ENCODE results near the gene SBDS. TPM values are rescaled to one million over a fixed set of nuclear protein-coding genes. Genes with fewer than 3 reads are reported as not detected.
"Not testable (repeated sequence)": the region's sequence is repeated elsewhere in the genome, so short reads cannot be mapped to it uniquely, and the experiment has no call there.

Gene SBDS
- 10 to 100 TPM; 37.9 to 52.1 TPM for total RNA-seq

DNA sequence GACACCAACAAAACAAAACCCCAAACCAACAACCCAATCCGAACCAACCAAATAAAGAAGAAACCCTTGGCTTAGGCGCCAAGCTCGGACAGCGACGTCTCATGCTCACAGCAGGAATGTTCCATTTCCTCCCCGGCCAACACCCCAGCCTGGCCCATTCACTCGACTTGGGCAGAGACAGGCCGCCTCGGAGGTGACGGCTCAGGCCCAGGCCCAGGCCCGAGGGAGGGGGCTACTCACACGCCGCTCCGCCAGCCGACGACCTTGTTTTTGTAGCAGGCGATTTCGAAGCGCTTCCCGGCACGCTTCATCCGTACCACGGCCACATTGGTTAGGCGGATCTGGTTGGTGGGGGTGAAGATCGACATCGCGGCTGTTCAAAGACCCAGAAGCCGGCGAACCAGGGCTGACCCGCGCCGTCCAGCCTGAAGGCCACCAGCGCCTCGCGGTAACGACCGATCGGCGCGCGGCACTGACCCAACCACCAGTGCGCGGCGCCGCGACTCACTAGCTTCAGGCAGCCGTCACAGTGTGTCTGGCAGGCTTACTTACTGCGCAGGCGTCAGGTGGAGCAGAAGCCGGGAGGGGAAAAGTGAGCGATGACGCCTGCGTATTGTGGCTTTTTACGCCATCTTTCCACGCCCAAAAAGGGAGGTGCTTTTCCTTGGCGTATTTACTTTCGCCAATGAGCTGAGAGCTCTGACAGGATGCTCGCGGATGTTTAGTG, at the start of gene SBDS:
Gene SBDS (minus strand): TSS at position 537 of the 727 bp plus-strand sequence. CDS start 169 bp downstream, at position 368.
- DNase-seq, result peak; percentile 96 to 98 (median 96)
- peak; percentile 86 for ATAC-seq
- intact Hi-C loops (cut with DNase I); H3K27me3 ChIP-seq; H3K36me3 ChIP-seq (replicated peaks in 1 of 2; ENCODE audit: insufficient read depth in 1 of 2, low read depth in 2 of 2); H3K9me3 ChIP-seq: not testable (repeated sequence)
- Histone ChIP-seq H3K4me1 (peaks cover 18% of the 10 kb centered on the region), H3K27ac (peak within 1 kb of the TSS; percentile 90 to 100 (median 98)), H3K4me3 (peak within 1 kb of the TSS; percentile 62 to 67)
- TF ChIP-seq POLR2A (IDR thresholded peaks at IDR 0.05) (peak; percentile 99), CTCF (IDR thresholded peaks at IDR 0.05) (peak in 1 of 7 experiments; percentile 11)
- 0% methylated on average over 29 to 59 of the region's 59 CpGs for WGBS, 2 donors

- intact Hi-C loops (cut with DNase I); DNase-seq; ATAC-seq; H3K4me3 ChIP-seq; H3K27me3 ChIP-seq; H3K9me3 ChIP-seq; H3K36me3 ChIP-seq (replicated peaks in 1 of 2; ENCODE audit: insufficient read depth in 1 of 2, low read depth in 2 of 2); H3K4me1 ChIP-seq: not testable (repeated sequence)
- H3K27ac ChIP-seq, result peak overlapping the region in 1 of 4 donors; percentile 39
- 95 to 99% methylated on average over 4 of the region's 4 CpGs for WGBS, 2 donors
Observed at GRCh38 chr7:67043559-67043930, 48.2 kb upstream of the SBDS start.

DNA sequence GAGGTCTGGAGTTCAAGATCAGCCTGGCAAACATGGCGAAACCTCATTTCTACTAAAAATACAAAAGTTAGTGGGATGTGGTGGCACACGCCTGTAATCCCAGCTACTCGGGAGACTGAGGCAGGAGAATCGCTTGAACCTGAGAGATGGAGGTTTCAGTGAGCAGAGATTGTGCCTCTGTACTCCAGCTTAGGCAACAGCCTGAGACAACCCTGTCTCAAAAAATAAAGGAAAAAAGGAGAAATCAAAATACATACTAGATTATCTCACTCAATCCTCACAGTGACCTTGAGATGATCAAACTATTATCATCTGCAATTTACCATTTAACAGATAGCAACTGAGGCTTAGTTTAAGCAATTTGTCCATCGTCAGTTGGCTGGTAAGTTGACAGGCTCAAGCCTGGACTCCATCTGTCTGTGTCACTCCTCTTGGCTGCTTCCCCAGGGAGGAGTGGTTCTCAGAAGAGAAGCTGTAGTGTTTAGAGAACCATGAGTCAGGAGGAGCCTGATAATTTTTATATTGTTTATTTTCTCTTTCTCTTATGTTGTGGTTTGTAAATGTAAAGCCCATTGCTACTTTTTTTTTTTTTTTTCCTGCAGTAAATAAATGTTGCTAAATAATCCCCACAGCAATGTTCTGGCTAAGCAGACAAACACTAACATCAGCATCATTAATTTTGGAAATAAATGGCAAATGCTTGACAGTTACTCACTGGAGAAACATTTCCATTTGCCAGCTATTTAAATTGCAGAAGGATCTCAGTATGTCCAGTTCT, 47.6 kb upstream of the SBDS start:
- H3K27me3 ChIP-seq; H3K9me3 ChIP-seq; H3K4me1 ChIP-seq; intact Hi-C loops (cut with DNase I); H3K36me3 ChIP-seq (replicated peaks in 1 of 2; ENCODE audit: insufficient read depth in 1 of 2, low read depth in 2 of 2); H3K4me3 ChIP-seq: not testable (repeated sequence)
- peak overlapping the region in 1 of 4 donors; percentile 39 for H3K27ac ChIP-seq
- ATAC-seq (peak; percentile 56), DNase-seq (peak; percentile 16 to 49 (median 42))
- 65 to 70% methylated on average over 5 of the region's 5 CpGs for WGBS, 2 donors

DNA sequence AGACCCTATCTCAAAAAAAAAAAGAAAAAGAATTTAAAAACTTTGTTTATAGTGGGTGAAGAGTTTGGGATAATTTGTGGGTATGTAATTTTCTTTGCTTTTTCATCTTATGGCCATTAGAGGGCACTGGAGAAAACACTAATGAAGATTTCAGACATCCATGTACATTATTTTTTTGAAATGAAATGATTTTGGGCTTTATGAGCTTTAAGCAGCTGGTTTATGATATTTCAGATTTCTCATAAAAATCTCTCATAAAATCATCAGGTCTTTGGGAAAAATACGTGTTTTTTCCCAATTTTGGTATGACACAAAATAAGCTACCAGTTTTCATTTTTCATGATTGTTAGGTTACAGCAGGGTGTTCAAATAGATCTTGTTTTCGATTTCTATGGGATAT, 45.4 kb upstream of the SBDS start:
- H3K4me3 ChIP-seq; intact Hi-C loops (cut with DNase I); DNase-seq; H3K27me3 ChIP-seq; H3K36me3 ChIP-seq (replicated peaks in 1 of 2; ENCODE audit: insufficient read depth in 1 of 2, low read depth in 2 of 2); H3K27ac ChIP-seq; H3K4me1 ChIP-seq; ATAC-seq; H3K9me3 ChIP-seq: not testable (repeated sequence)
- WGBS, 2 donors, result 33 to 37% methylated on average over 2 of the region's 2 CpGs
- peak in 5 of 7 experiments; percentile 6 to 28 (median 23) for TF ChIP-seq CTCF (IDR thresholded peaks at IDR 0.05)

DNA sequence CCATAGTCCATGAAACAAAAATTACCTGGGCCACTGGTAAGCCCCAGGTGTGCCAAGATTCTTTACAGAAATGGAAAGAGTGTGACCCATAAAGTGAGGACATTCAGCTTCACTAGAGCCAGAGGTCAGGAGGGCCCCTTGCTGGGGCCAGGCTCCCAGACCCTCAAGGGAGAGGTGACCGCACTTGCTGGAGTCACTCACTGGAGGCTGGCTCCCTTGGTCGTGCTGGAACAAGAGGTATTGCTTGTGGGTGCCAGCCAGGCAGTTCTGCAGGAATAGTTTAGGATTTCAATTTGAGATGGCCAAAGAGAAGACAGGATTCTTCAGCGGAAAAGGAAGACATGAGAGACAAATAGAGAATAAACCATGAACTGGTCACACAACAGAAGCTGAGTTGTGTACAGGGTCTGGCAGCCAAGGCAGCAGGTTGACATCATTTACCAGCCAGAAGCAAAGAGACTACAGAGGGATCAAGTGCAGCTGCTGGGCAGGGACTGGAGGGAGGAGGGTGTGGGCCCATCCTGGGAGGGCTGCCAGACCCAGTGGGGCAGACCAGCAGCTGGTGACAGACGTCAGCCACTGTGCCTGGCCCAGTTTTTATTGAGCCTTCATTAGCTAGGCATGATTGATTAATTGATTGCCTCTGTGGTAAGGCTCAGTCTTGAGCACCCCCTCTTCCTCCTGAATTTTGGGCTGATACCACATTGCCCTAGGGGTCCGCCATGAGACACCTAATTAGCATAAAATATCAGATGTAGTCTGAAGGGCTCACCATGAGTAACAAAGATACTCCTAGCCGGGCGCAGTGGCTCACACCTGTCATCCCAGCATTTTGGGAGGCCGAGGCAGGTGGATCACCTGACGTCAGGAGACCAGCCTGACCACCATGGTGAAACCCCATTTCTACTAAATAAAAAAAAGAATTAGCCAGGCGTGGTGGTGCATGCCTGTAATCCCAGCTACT, 41.3 kb upstream of the SBDS start:
- ATAC-seq, result peak; percentile 82
- H3K9me3 ChIP-seq; H3K27me3 ChIP-seq; H3K4me3 ChIP-seq; H3K36me3 ChIP-seq (replicated peaks in 1 of 2; ENCODE audit: insufficient read depth in 1 of 2, low read depth in 2 of 2); H3K4me1 ChIP-seq; intact Hi-C loops (cut with DNase I): not testable (repeated sequence)
- WGBS, 2 donors, result 75 to 82% methylated on average over 7 to 10 of the region's 10 CpGs
- peak overlapping the region in 2 of 4 donors; percentile 36 to 55 for H3K27ac ChIP-seq
- peak; percentile 19 to 60 (median 48) for DNase-seq
